ENCODE measurements around the gene AMER1. TPM values are rescaled to one million over a fixed set of nuclear protein-coding genes. Genes with fewer than 3 reads are reported as not detected.

The AMER1 gene
- 2.4 and 4.8 TPM in 2 replicates for total RNA-seq

GRCh38 chrX:64205441-64205734 lies at the start of gene AMER1:
AMER1 (minus strand) TSS chrX:64205708; CDS start chrX:64193286, 12,422 bp downstream.

GRCh38 chrX:64230123-64230970 lies 24.8 kb upstream of the AMER1 start, which contains the start of gene ASB12:
ASB12 (minus strand) TSS chrX:64230607; CDS start chrX:64225650, 4,957 bp downstream.

Other genes with a start within 250 kb of the AMER1 start
- gene ASB12, start 24.9 kb upstream of the AMER1 start, total RNA-seq: not detected in 2 replicates
- gene MTMR8, start 189.7 kb upstream of the AMER1 start, total RNA-seq: 0.68 and 1.1 TPM in 2 replicates